DND-41 (cell line): Measurements from ENCODE around the gene FNDC3B.

Source experiments
- CTCF ChIP-seq: IDR thresholded peaks from 2 replicates; pipeline ENCODE4 v1.5.1; 2012; ENCODE audit warnings: borderline replicate concordance, low read length, moderate library complexity, mild to moderate bottlenecking; ENCODE audit not compliant: poor library complexity, severe bottlenecking; ENCODE audit errors: extremely low read depth
- EZH2 ChIP-seq: IDR thresholded peaks from 3 replicates; pipeline ENCODE4 v1.6.1; 2012; ENCODE audit warnings: borderline replicate concordance, low read depth, mild to moderate bottlenecking, moderate library complexity, low read length, inconsistent platforms; ENCODE audit not compliant: severe bottlenecking

GRCh38 chr3:172300187-172300586 is 260.8 kb downstream of the FNDC3B start:
- TF ChIP-seq EZH2 = no peak
- TF ChIP-seq CTCF = no peak
